HL-60/S4 (cell line): ENCODE results near the gene RIOK3.
"Not testable (repeated sequence)": the region's sequence is repeated elsewhere in the genome, so short reads cannot be mapped to it uniquely, and the experiment has no call there.

Experiments
- in situ Hi-C: fragments of 300-500 bp; cut with MboI; formaldehyde crosslinking; loops from 2 replicates; pipeline ENCODE4 v1.14.3; 2022; ENCODE audit warnings: low sequenced_read_pairs

RIOK3 gene

DNA sequence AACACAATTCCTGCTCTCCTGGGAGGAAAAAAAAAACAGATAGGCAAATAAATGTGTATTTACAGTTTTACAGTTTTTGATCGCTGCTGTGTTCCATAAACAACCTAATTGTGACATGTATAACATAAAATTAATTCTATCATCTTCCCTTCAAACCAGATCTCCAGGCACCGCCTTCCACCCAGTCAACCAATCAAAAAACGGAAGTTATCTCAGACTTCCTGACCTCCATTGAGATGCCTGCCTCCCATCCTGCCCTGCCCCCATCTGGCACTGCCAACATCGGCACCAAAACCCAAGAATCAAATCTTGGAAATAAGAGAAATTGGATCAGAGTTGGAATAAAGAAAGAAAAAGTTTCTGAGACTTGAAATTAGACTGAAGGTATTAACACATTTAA is 3.1 kb upstream of the RIOK3 start:
- in situ Hi-C loops: no loop called here

DNA sequence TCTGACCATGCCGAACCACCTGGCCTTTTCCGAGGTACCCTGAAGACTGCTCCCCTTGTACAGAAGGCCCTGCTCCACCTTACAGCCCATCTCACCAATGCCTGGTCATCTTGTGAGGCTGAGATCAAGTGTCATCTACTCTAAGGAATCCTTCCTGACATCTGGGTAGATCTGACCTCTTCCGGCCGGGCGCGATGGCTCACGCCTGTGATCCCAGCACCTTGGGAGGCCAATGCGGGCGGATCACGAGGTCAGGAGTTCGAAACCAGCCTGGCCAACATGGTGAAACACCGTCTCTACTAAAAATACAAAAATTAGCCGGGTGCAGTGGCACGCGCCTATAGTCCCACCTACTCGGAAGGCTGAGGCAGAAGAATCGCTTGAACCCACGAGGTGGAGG is 2.1 kb upstream of the RIOK3 start:
- in situ Hi-C loops: no loop called here

DNA sequence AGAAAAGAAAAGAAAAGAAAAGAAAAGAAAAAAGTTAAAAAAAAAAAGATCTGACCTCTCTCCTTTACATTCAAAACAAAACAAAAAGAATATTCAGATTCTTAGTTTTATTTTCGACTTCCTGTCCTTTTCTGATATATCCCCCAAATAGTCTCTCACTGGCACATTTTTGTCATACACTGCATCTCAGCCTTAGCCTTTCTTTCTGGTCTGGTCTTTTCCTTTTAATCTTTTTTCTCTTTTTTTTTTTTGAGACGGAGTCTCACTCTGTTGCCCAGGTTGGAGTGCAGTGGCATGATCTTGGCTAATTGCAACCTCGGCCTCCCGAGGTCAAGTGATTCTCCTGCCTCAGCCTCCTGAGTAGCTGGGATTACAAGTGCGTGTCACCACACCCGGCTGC is 1.6 kb upstream of the RIOK3 start:
- in situ Hi-C loops: no loop called here

DNA sequence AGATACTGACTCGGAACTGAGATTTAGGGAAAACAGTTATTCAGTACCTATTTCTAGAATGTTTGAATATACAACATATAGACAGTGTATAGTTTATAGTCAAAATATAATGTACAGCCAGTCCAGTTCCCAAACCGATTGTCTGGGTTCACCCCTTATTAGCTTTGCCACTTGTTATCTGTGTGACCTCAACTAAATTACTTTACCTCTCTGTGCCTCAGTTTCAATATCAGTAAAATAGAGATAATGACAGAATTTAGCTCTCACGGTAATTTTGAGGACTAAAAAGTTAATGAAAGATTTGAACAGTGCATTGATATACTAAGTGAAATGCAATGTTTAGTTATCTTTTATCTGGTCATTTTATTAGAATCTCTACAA is 750 bp upstream of the RIOK3 start:
- in situ Hi-C loops: no loop called here

DNA sequence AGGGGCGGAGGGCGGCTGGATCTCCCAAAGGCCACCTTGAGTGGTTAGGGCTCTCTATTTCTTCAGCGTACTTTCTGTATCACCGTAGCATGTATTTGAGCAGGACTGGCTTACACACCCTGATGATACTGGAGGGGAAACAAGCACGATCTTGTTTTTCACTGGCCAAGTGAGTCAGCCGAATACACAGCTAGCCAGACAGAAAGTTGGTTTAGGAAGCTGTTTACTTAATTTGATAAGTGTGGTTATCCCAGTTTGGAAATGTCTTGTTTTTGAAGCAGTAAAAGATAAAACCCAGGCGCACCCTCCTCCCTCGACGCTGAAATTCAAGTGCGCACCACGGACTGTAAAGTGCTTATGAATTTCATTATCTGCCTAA is 582 bp downstream of the RIOK3 start:
- in situ Hi-C loops: no loop called here

DNA sequence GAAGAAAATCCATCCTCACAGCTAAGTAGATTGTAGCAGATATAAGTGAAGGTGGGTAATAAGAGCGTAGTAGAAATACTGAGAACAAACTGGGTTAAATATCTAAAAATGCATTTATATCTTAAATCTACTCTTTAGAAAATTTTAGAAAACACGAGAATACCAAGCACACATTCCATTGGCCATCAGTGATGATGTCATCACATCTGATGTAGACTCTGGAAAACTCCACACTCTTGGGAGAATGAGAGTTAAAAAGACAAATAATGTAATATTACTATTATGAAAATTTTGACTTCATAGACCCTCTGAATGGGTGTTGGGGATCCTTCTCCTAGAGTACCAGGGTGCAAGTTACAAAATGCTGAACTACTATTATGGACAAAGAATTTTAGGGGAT is 3.7 kb downstream of the RIOK3 start:
- in situ Hi-C loops: no loop called here

DNA sequence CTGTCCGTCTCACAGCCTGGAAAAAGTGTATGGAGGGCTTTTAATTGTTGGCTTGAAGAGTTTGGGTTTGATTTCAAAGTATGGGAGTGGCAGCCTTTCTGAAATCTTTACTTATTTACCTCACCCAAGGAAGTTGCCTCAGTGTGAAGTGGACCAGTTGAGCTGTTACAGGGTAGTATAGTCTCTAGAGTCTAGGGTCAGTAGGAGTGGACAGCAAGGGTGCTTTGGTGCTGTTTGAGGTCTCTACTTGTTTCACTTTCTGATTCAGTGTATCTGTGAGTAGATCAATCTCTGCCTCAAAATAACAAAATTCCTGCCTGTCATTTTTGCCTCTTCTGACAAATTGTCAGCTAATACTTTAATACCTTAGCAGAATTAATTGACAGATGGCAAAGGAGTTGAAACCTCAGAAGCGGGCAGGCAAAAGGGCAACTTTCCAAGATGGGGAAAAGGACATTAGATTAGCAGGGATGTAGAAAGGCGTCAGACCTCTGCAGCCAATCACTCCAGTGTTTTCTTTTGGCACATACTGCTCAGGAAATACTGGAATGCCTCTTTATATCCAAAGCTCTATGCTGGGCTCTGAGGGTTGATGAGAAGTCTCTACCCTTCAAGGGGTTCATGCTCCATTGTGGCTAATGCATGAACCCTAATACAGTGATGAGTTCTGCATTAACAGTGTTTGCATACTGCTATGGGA is 5.9 kb downstream of the RIOK3 start:
- in situ Hi-C loops: no loop called here

DNA sequence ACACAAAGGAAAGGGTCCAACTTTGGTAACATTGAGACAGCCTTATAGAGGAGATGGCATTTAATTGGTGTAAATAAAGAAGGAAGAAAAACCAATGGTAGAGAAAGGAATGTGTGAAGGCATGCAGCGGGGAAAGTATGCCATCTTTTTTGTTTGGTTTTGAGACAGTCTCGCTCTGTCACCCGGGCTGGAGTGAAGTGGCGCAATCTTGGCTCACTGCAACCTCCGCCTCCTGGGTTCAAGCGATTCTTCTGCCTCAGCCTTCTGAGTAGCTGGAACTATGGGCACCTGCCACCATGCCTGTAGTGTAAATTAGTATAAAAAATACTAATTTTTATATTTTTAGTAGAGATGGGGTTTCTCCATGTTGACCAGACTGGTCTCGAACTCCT is 6.4 kb downstream of the RIOK3 start:
- in situ Hi-C loops: no loop called here

DNA sequence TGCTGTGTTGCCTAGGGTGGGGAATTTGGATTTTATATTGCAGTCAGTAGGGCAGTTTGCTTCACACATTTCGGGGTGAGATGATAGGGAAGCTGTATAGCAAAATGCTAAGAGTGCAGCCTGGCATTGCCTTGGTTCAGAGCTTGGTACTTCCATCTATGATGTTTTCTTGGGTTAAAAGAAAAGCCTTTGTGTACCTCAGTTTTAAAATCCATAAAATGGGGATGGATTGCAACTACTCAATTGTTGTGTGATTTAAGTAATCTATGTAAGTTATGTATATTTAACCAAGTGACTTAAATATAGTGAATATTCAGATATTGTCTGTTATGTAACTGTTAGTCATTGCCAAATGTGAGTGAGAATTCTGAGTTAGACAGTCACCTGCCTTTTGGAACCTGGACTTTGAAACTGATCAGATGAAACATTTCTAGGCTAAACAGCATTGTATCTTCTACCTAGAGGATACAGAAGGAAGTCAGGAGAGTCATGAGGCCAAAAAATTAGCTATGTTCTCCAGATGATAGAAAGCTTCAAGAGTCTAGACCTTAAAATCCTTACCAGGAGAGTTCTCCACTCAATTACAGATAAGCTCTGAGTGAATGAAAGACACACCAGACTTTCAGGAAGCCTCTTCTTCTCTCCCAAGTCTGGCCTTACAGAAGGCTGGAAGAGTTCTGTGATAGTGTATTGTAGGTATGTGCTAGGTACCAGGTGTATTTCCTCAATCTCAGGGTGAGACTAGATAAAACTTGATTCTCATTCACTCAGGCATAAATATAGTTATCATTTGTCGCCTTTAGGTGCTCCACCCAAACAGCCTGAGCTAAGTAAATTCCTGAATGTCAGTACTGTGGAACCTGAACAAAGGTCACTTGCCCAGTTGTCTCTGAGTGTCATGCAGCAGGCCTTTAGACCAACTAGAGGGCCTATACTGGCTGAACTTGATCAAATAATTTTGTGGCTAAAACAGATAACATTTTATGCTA is 7.5 kb downstream of the RIOK3 start:
- in situ Hi-C loops: no loop called here

DNA sequence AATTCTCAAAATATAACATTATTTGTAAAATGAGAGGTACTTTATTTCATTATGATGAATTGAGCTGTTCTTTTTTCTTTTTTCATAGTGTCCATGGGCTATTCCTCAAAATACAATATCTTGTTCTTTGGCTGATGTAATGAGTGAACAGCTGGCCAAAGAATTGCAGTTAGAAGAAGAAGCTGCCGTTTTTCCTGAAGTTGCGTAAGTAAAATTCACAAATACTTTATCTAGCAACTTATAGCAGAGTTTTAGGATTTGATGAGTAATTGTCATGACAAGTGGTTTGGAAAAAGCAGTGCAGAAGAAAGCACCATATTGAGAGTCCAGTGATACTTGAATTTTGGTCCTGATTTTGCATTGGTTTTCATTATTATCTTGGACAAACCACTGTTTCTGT is 9.8 kb downstream of the RIOK3 start:
- in situ Hi-C loops: no loop called here

DNA sequence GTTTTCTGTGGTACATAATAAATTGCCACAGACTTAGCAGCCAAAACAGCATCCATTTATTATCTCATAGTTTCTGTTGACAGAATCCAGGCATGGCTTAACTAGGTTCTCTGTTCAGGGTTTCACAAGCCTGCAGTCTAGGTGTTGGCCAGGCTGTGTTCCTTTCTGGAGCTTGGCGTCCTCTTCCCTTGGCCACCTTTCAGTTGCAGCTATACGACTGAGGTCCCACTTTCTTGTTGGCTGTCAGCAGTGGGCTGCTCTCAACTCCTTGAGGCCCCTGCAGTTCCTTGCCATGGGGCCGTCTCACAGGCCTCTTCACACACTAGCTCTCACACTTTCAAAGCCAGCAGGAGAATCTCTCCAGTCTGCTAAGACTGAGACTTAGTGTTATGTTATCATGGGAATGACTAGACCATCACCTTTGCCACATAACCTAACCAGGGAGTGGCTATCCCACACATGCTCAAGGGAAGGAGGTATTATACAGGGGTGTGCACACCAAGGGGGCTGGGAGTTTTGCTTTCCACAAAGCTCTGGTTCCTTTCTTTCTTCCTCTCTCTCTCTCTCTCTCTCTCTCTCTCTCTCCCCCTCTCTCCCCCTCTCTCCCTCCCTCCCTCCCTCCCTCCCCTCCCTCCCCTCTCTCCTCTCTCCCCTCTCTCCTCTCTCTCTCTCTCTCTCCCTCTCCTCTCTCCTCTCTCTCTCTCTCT is 15.8 kb downstream of the RIOK3 start:
- in situ Hi-C loops: no loop called here

DNA sequence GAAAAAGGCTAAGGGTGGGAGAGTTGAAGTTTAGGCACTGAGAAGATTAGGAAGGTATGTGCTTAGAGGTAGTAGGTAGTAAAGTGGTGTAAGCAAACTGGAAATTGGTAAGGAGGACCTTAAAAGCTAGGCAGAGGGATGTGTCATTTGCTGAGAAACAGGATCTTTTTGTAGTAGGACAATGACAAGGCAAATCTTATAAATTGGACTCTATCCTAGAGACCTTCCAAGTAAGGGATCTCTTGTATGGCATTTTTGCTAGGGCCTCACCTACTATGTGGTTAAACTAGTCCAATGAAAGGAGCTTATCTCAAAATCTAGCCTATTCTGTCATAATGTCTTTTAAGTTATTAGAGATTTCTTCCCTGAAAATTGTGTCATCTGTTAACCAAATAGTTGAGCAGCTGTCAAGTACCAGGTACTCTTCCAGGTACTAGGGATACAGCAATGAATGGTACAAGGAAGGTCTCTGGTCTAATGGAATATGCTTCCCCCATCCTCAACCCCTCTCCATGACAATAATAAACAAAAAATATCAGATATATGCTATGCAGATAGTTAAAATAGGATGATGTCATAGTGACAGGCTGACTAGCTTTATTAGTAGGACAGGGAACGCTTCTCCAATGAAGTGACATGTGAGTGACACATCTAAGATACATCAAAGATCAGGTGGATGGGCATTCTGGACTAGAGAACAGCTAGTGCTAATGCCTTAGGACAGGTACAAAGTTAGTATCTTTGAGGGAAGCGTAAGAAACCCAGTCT is 17.7 kb downstream of the RIOK3 start:
- in situ Hi-C loops: no loop called here

DNA sequence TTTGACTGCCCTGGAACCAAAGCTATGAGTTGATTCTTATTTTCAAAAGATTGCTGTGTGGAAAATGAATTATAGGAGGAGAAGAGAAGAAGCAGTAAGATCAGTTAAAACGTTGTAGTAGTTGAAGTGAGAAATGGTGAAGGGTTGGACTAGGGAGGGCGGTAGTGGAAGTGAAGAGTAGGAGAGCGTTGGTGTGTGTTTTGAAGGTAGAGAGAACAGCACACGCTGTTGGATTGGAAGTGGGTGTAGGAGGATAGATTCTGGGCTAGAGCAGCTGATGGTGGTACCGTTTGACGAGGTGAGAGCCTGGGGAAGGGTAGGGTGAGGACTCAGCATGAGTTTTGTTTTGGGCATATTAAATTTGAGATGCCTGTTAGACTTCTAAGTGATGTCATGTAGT is 18.4 kb downstream of the RIOK3 start:
- in situ Hi-C loops: no loop called here

DNA sequence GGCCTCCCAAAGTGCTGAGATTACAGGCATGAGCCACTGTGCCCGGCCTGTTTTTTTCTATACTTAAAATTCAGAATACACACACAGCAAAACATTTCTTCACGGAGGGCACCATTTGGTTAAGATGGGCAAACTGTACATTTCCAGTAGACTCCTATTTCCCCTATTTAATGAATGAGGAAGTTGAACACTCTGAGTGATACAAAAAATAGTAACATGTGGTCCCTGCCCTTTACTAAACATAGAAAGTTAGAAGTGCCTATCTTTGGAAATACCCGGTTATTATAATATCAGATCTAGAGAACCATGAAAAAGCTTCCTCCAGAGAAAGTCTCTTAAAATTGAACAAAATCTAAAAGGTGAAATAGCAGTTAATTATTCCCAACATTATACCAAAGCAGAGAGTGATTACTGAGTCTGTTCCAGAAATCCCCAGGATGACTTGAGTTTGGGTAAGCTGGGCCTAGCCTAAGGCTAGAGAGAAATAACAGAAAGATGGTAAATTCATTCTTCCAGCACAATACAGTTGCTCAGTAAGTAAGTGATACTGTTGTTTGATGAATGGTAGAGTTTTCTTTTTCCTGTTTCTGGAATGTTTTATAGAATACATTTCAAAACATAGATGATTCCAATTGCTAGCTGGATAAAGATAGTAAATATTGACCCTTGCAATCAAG is 26.9 kb downstream of the RIOK3 start:
- in situ Hi-C loops: no loop called here

DNA sequence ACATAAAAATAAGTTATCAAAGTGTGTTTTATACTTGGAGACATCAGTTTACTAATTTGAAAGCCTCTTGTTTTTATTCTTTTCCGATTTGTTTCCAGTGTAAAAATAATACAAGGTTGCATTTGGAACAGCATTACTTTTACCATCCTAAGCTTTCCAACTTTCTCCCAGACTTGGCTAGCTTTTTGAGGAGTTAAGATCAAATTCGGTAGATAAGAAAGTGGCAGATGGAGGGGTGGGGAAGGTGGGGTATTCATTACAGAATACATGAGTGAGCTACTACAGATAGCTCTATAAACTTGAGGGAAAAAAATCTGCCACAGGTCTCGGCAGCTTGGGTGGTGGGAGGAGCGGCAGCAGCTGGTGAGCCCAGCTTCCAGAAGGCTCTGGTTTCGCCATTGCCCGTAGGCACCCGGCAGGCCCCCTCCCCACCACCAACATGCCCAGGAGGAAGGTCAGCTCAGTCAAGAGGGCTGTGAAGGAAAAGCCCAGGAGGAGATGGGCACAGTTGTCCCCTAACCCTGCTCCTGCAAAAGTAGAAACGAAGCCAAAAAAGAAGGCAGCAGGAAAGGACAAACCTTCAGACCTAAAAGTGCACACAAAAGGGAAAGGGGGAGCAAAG is 31.6 kb downstream of the RIOK3 start:
- in situ Hi-C loops: no loop called here

DNA sequence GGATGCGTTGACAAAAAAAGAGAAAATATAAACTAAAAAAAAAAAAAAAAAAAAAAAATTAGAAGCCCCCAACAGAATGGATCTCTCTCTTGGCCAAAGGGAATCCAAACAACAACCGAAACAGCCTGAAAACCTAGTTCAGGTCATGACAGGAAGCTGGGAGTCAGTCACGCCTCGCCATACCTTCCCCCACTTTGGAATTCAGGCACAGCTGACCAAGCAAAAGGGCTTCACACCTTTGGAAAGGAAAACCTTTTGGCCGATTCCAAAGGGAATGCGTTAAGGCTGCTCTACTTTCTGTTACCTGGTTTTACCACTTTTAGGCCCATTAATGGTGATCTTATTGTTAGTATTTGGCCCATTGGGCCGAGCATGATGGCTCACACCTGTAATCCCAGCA is 32.3 kb downstream of the RIOK3 start:
- in situ Hi-C loops: no loop called here

DNA sequence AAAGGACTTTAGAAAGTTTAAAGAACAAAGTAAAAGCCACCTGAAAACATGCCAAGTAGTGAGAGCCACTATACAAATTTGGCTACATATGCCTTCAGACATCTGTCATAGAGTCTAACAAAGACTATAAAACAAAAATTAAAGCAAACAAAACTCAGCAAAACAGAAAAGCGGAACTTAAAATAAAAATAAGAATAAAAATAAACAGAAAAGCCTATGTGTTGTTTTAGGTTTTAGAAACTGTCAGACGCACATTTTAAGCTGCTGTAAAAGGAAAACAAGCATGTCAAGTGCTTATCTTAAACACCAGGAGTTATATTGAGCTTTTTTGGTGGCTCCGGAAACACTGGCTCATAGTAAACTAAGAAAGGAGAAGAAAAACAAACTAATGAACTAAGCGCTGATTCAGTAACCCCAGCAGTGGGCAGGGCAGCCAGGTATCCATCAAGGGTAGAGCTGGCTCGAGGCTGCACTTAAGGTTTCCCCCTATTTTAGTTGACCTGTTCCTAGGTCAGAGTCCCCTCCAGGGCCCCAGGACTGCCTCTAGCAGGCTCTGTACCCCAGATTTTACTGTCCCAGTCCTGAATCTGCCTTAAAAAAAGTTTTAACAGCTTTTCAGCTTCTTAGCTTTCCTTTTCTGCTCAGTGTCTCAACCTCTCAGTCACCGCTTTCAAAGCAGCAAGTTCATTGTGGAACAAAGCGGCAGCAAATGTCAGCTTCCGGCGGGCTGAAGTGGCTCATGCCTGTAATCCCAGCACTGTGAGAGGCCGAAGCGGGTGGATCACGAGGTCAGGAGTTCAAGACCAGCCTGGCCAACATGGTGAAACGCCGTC is 34.9 kb downstream of the RIOK3 start:
- in situ Hi-C loops: no loop called here

DNA sequence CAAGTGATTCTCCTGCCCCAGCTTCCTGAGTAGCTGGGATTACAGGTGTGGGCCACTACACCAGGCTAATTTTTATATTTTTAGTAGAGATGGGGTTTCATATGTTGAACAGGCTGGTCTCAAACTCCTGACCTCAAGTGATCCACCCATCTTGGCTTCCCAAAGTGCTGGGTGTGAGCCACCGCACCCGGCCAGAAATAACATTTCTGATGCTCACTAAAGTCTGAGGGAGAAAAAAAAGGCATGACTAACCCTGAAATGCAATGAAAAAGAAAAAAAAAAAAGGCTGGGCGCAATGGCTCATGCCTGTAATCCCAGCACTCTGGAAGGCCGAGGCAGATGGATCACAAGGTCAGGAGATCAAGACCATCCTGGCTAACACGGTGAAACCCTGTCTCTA is 36.5 kb downstream of the RIOK3 start:
- in situ Hi-C loops: not testable (repeated sequence)

DNA sequence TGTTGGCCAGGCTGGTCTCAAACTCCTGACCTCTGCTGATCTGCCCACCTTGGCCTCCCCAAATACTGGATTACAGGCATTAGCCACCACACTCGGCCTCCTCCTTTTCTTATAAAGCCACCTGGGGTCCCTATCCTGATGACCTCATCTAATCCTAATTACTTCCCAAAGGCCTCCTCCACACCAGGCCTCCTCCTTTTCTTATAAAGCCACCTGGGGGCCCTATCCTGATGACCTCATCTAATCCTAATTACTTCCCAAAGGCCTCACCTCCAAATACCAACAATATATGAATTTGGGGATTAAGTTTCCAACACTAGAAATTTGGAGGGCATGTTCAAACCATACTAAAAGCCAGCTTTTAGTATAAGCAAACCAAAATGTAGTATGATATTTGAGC is 40.6 kb downstream of the RIOK3 start:
- in situ Hi-C loops: no loop called here
